Activated CD8-positive, alpha-beta memory T cell treated with anti-CD3 and anti-CD28 coated beads, Interleukin-2, amount 50 U/mL, for 1 hour (primary cell): ENCODE data around the gene ZFYVE21.

Source experiments
- DNase-seq: peaks from one replicate; pipeline ENCODE4 v3.0.0-alpha.2; 2020; ENCODE audit errors: extremely low read depth

Gene ZFYVE21

GRCh38 chr14:103737432-103738045 lies 21.9 kb downstream of the ZFYVE21 start:
- DNase-seq = no peak

GRCh38 chr14:103738166-103738565 lies 22.6 kb downstream of the ZFYVE21 start:
- DNase-seq = no peak

- no peak for DNase-seq
Measured at GRCh38 chr14:103738701-103739451, 23.3 kb downstream of the ZFYVE21 start.

GRCh38 chr14:103739466-103739792 lies 23.8 kb downstream of the ZFYVE21 start:
- DNase-seq = no peak

- no peak for DNase-seq
Measured at GRCh38 chr14:103739793-103740501, 24.3 kb downstream of the ZFYVE21 start.

GRCh38 chr14:103740991-103741689 lies 25.5 kb downstream of the ZFYVE21 start:
- DNase-seq = no peak

- no peak for DNase-seq
Measured at GRCh38 chr14:103741876-103742275, 26.3 kb downstream of the ZFYVE21 start.

GRCh38 chr14:103742499-103743255 lies 27.1 kb downstream of the ZFYVE21 start:
- no peak for DNase-seq

- no peak for DNase-seq
Measured at GRCh38 chr14:103743691-103744090, 28.1 kb downstream of the ZFYVE21 start.

- DNase-seq = no peak
Measured at GRCh38 chr14:103744621-103745395, 29.2 kb downstream of the ZFYVE21 start.

- no peak for DNase-seq
Measured at GRCh38 chr14:103745424-103745823, 29.8 kb downstream of the ZFYVE21 start.

- no peak for DNase-seq
Measured at GRCh38 chr14:103746701-103747100, 31.1 kb downstream of the ZFYVE21 start.

- DNase-seq = no peak
Measured at GRCh38 chr14:103748534-103748857, 32.9 kb downstream of the ZFYVE21 start.

GRCh38 chr14:103749452-103749851 lies 33.8 kb downstream of the ZFYVE21 start:
- DNase-seq = no peak

- no peak for DNase-seq
Measured at GRCh38 chr14:103749860-103750259, 34.2 kb downstream of the ZFYVE21 start.

- no peak for DNase-seq
Measured at GRCh38 chr14:103753774-103754173, 38.2 kb downstream of the ZFYVE21 start.

- no peak for DNase-seq
Measured at GRCh38 chr14:103755060-103755459, 39.5 kb downstream of the ZFYVE21 start.

GRCh38 chr14:103758059-103758776 lies 42.6 kb downstream of the ZFYVE21 start:
- no peak for DNase-seq

GRCh38 chr14:103762036-103762435 lies 46.4 kb downstream of the ZFYVE21 start:
- DNase-seq = no peak

GRCh38 chr14:103762541-103762940 lies 46.9 kb downstream of the ZFYVE21 start:
- DNase-seq = no peak
